ENCODE results near the gene EIF2S1. TPM values are rescaled to one million over a fixed set of nuclear protein-coding genes. Genes with fewer than 3 reads are reported as not detected.
"Not testable (repeated sequence)": the region's sequence is repeated elsewhere in the genome, so short reads cannot be mapped to it uniquely, and the experiment has no call there.

EIF2S1 gene
- total RNA-seq = 100 to 1,000 TPM; 136 to 150 TPM

DNA sequence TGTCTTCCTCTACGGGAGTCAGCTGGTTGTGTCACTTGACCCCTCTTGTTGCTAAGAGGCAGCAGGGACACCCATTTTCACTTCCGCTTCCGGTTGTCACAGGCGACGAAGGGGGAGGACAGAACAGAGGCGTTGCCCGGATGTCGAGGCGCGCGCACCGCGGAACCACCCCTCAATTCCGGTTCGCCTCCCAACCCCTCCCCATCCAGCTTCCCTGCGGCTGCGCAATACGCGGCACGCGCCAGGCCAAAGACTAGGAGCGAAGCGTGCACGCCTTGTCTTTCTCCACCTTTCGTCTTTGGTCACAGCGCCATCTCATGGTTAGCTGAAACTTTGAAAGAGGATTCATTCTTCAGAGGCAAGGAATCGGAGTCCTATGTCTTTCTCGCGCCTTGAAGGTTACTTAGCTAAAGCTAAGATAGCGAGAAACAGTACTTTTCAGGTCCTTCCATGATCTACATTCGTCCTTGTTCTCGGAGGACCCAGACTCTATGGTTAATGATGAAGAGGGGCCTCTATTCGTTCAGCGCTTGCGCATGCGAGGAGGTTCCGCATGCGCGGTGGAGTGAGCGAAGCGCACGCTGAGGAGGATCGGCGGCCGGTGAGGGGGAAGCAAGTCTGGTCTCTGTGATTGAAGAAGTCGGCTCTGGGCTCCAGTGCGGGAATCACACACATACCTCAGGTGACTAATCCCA is at the start of gene EIF2S1, which contains the start of gene ATP6V1D:
EIF2S1 (plus strand) TSS at position 554 of the 695 bp plus-strand sequence. CDS start 4,440 bp downstream, outside the sequence.
ATP6V1D (minus strand) TSS at position 30 of the 695 bp plus-strand sequence. CDS start 106 bp downstream, outside the sequence.
- ChIA-PET POLR2A (interaction anchor here (0.5 to 2.6 kb wide), 4 partner anchors 9 to 195 kb away, joined by 3 to 14 read pairs (median 4); no protein-coding TSS in a partner anchor), CTCF (interaction anchor here (0.6 to 3.0 kb wide), 34 partner anchors 9 to 862 kb away, joined by 3 to 25 read pairs (median 3); partner anchors contain the start of genes PALS1 and RDH12)
- ATAC-seq (peak; percentile 92), DNase-seq (peak; percentile 100)
- H3K27ac Mint-ChIP-seq = peak within 1 kb of the TSS; percentile 96
- peaks cover 51% of the 10 kb centered on the region for H3K4me1 Mint-ChIP-seq (ENCODE audit: low read depth)
- H3K36me3 Mint-ChIP-seq (ENCODE audit: low read depth) = peaks cover 17% of the 10 kb centered on the region
- peak within 1 kb of the TSS; percentile 93 for H3K4me3 Mint-ChIP-seq
- H3K9me3 Mint-ChIP-seq (ENCODE audit: insufficient read depth) = no peaks in the 10 kb centered on the region
- no peaks in the 10 kb centered on the region for H3K27me3 Mint-ChIP-seq (ENCODE audit: low read depth)

DNA sequence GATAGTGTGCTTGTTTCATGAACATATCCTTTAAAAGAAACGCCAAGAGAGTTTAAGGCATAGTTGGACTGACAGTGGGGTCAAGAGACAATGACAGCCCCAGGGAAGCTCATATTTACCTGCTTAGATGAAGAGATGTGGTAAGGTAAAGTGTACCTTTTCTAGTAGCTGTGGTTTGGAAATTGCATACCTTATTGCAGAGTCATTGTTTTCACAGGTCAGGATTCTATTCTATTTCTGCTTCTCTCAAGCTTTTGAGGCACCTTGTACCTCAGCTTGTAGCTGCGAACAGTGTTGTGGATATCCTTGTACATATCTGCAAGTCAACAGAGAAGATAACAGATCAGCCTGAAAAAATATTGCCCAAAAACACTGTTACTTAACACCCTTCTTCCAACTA is 48.3 kb upstream of the EIF2S1 start:
- no peak overlapping the region for H3K27ac Mint-ChIP-seq
- ChIA-PET POLR2A (no interaction called here), CTCF (no interaction called here)
- DNase-seq (no peak), ATAC-seq (no peak)
- H3K4me1 Mint-ChIP-seq (ENCODE audit: low read depth) = peaks cover 2% of the 10 kb centered on the region
- H3K4me3 Mint-ChIP-seq = no peak overlapping the region
- no peaks in the 10 kb centered on the region for H3K9me3 Mint-ChIP-seq (ENCODE audit: insufficient read depth)
- H3K36me3 Mint-ChIP-seq (ENCODE audit: low read depth) = peaks cover 2% of the 10 kb centered on the region
- H3K27me3 Mint-ChIP-seq (ENCODE audit: low read depth) = no peaks in the 10 kb centered on the region

DNA sequence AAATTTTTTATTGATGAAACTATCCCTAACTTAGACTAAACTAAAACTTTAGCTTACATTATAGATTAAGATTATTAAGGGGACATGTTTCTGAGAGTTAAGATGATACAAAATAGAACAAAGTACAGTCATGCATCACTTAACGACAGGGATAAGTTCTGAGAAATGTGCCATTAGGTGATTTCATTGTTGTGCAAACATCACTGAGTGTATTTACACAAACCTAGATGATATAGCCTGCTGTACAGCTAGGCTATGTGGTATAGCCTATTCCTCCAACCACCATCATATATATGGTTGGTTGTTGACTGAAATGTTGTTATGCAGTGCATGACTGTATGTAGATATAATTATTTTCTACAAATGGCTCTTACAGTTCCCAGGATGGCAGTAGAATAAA is 47.0 kb upstream of the EIF2S1 start:
- no peak for DNase-seq
- H3K27me3 Mint-ChIP-seq (ENCODE audit: low read depth) = no peaks in the 10 kb centered on the region
- ATAC-seq = no peak
- CTCF ChIA-PET = interaction anchor here (1.1 kb wide), 1 partner anchor 46 kb away, joined by 3 read pairs; the partner anchor contains the start of gene ATP6V1D
- H3K36me3 Mint-ChIP-seq (ENCODE audit: low read depth) = no peaks in the 10 kb centered on the region
- H3K4me1 Mint-ChIP-seq (ENCODE audit: low read depth) = no peaks in the 10 kb centered on the region
- no peaks in the 10 kb centered on the region for H3K9me3 Mint-ChIP-seq (ENCODE audit: insufficient read depth)
- no peak overlapping the region for H3K4me3 Mint-ChIP-seq
- H3K27ac Mint-ChIP-seq = no peak overlapping the region
- POLR2A ChIA-PET = no interaction called here

DNA sequence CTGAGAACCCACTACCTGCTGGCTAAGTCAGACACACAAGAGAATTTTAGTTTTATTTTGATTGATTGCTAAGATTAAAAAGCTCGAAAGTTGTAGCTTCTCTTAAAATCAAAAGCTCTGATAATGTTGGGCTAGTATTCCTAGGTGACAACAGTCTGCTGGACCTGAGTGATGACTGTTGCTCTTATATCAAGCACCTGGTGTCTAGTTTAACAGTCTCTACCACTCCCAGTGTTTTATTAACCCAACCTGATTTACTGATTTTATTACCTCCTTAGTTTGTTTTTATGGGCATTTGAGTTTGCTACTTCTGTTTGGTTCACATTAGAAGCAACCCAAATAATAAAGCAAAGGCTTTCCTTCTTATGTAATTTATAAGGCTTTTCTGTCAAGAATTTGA is 42.3 kb upstream of the EIF2S1 start:
- ATAC-seq (no peak), DNase-seq (no peak)
- no peaks in the 10 kb centered on the region for H3K4me1 Mint-ChIP-seq (ENCODE audit: low read depth)
- no peaks in the 10 kb centered on the region for H3K9me3 Mint-ChIP-seq (ENCODE audit: insufficient read depth)
- no peaks in the 10 kb centered on the region for H3K36me3 Mint-ChIP-seq (ENCODE audit: low read depth)
- no peaks in the 10 kb centered on the region for H3K27me3 Mint-ChIP-seq (ENCODE audit: low read depth)
- ChIA-PET POLR2A (no interaction called here), CTCF (no interaction called here)
- no peak overlapping the region for H3K4me3 Mint-ChIP-seq
- no peak overlapping the region for H3K27ac Mint-ChIP-seq

DNA sequence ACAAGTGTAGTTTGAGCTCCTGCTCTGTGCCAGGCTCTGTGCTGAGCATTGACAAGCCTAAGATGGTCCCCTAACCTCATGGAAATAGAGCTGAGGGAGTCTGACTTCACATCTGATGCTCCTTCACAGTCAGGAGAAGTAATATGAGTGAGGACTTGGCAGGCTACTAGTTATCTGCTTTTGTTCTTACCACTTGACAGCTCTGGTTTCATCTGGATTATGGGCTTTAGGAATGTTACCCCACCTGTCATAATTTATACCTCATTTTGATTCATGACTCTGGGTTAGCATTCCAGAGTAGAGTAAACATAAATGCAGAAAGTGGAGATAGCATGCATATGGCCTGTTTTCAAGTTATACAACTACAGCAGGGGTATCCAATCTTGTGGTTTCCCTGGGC is 41.0 kb upstream of the EIF2S1 start:
- DNase-seq = no peak
- H3K9me3 Mint-ChIP-seq (ENCODE audit: insufficient read depth) = no peaks in the 10 kb centered on the region
- H3K4me3 Mint-ChIP-seq = no peak overlapping the region
- POLR2A ChIA-PET = no interaction called here
- ATAC-seq = no peak
- H3K27ac Mint-ChIP-seq = no peak overlapping the region
- CTCF ChIA-PET = interaction anchor here (2.5 kb wide), 1 partner anchor 33 kb away, joined by 9 read pairs; no protein-coding TSS in a partner anchor
- H3K4me1 Mint-ChIP-seq (ENCODE audit: low read depth) = no peaks in the 10 kb centered on the region
- no peaks in the 10 kb centered on the region for H3K27me3 Mint-ChIP-seq (ENCODE audit: low read depth)
- H3K36me3 Mint-ChIP-seq (ENCODE audit: low read depth) = no peaks in the 10 kb centered on the region

DNA sequence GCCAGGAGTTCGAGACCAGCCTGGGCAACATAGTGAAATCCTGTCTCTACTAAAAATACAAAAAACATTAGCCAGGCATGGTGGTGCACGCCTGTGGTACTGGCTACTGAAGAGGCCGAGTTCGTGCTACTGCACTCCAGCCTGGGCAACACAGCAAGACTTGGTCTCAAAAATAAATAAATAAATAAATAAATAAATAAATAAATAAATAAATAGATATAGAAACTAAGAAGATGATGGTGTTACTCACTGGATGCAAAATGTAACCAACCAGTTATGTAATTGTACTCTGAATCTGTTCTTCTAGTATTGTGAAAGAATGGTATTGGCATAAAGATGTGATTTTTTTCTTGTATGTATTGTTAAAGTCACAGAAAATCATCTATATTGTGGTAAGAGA is 30.5 kb upstream of the EIF2S1 start:
- H3K27me3 Mint-ChIP-seq (ENCODE audit: low read depth); ATAC-seq; H3K4me1 Mint-ChIP-seq (ENCODE audit: low read depth); CTCF ChIA-PET; H3K9me3 Mint-ChIP-seq (ENCODE audit: insufficient read depth); H3K4me3 Mint-ChIP-seq; POLR2A ChIA-PET; H3K27ac Mint-ChIP-seq; DNase-seq: not testable (repeated sequence)
- peaks cover 37% of the 10 kb centered on the region for H3K36me3 Mint-ChIP-seq (ENCODE audit: low read depth)

DNA sequence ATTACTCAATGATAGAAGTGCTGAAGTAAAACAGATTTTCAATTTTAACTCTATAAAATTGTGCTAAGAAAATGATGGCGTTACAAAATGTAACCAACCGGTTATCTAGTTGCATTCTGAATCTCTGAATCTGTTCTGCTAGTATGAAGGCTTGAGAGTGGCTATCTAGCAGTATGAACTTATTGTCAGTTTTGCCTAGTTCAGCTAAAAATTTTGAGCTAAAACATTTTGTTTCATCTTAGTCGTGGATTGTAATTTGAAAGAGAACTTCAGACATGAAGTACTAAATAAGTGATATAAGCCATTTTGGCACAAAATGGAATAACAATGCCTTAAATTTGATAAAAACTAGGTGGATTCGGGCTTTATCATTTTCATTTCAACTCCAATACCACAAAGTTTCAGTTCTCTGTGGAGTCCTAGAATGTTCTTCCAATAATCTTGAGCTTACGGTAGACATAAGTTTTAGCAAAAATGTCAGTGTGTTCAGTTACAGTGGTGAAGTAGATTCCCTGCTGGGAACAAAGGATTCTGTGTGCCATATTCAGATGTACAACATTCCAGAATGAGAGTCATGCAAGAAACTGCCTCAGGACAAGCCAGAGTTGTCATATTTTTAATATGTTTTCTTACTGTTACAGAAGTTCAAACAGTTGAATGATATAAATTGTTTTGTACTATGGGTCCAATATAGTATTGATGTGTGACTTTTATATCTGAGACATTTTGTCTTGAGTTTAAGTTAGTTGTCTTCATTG is 28.6 kb upstream of the EIF2S1 start:
- Mint-ChIP-seq H3K27ac (no peak overlapping the region), H3K9me3 (ENCODE audit: insufficient read depth) (no peaks in the 10 kb centered on the region), H3K4me3 (no peak overlapping the region), H3K4me1 (ENCODE audit: low read depth) (no peaks in the 10 kb centered on the region), H3K27me3 (ENCODE audit: low read depth) (no peaks in the 10 kb centered on the region), H3K36me3 (ENCODE audit: low read depth) (peaks cover 38% of the 10 kb centered on the region)
- CTCF ChIA-PET = interaction anchor here (1.3 kb wide), 1 partner anchor 28 kb away, joined by 4 read pairs; the partner anchor contains the start of gene ATP6V1D
- ATAC-seq (no peak), DNase-seq (no peak)
- POLR2A ChIA-PET = no interaction called here

DNA sequence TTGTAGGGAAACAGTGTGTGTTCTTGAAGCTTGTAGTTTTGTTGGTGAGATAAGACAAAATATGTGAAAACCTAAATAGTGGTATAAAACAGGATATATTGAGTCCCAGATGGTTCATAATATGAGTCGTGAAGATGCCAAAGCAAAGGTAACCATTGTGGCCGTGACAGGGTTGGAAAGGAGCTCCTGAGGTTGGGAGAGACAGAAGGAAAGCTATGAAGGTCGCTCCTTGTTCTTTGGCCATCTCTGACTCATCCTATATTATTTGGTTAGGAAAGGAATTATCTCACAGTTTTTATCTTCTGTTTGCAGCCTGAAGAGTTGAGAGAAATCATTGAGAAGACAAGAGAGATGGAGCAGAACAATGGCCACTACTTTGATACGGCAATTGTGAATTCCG is 27.7 kb upstream of the EIF2S1 start:
- no peak overlapping the region for H3K27ac Mint-ChIP-seq
- no peaks in the 10 kb centered on the region for H3K4me1 Mint-ChIP-seq (ENCODE audit: low read depth)
- DNase-seq (no peak), ATAC-seq (no peak)
- peaks cover 37% of the 10 kb centered on the region for H3K36me3 Mint-ChIP-seq (ENCODE audit: low read depth)
- no peak overlapping the region for H3K4me3 Mint-ChIP-seq
- no peaks in the 10 kb centered on the region for H3K27me3 Mint-ChIP-seq (ENCODE audit: low read depth)
- ChIA-PET POLR2A (no interaction called here), CTCF (interaction anchor here (0.7 kb wide), 1 partner anchor 27 kb away, joined by 3 read pairs; the partner anchor contains the start of gene ATP6V1D)
- no peaks in the 10 kb centered on the region for H3K9me3 Mint-ChIP-seq (ENCODE audit: insufficient read depth)

DNA sequence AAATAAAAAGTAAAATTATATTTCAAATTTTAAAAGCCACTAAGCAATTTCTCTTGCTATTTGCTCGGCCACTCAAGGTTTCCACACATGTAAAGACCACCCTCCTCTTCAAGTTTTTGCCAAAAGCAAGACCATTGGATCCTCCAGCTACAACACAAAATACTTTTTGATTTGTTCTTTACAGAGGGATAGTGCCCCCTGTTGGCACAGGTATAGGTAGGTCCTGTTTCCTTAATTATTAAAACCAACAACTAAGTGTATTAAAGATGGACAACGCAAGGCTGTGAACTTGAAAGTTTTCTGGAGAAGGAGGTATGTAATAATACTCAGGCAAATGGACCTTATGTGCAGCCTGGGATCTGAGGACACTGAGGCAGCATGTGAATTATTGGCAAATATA is 24.3 kb upstream of the EIF2S1 start:
- ChIA-PET CTCF (interaction anchor here (1.0 kb wide), 1 partner anchor 712 kb away, joined by 3 read pairs; no protein-coding TSS in a partner anchor), POLR2A (no interaction called here)
- Mint-ChIP-seq H3K27ac (no peak overlapping the region), H3K4me1 (ENCODE audit: low read depth) (no peaks in the 10 kb centered on the region), H3K9me3 (ENCODE audit: insufficient read depth) (no peaks in the 10 kb centered on the region), H3K27me3 (ENCODE audit: low read depth) (no peaks in the 10 kb centered on the region), H3K4me3 (no peak overlapping the region), H3K36me3 (ENCODE audit: low read depth) (peaks cover 42% of the 10 kb centered on the region)
- DNase-seq (peak; percentile 24), ATAC-seq (no peak)

DNA sequence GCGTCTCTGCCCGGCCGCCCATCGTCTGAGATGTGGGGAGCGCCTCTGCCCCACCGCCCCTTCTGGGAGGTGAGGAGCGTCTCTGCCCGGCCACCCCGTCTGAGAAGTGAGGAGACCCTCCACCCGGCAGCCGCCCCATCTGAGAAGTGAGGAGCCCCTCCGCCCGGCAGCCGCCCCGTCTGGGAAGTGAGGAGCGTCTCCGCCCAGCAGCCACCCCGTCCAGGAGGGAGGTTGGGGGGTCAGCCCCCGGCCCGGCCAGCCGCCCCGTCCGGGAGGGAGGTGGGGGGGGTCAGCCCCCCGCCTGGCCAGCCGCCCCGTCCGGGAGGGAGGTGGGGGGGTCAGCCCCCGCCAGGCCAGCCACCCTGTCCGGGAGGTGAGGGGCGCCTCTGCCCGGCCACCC is 18.9 kb upstream of the EIF2S1 start:
- H3K27ac Mint-ChIP-seq; H3K4me3 Mint-ChIP-seq; ATAC-seq; DNase-seq; CTCF ChIA-PET; H3K27me3 Mint-ChIP-seq (ENCODE audit: low read depth); H3K9me3 Mint-ChIP-seq (ENCODE audit: insufficient read depth); H3K4me1 Mint-ChIP-seq (ENCODE audit: low read depth); POLR2A ChIA-PET: not testable (repeated sequence)
- peaks cover 42% of the 10 kb centered on the region for H3K36me3 Mint-ChIP-seq (ENCODE audit: low read depth)

DNA sequence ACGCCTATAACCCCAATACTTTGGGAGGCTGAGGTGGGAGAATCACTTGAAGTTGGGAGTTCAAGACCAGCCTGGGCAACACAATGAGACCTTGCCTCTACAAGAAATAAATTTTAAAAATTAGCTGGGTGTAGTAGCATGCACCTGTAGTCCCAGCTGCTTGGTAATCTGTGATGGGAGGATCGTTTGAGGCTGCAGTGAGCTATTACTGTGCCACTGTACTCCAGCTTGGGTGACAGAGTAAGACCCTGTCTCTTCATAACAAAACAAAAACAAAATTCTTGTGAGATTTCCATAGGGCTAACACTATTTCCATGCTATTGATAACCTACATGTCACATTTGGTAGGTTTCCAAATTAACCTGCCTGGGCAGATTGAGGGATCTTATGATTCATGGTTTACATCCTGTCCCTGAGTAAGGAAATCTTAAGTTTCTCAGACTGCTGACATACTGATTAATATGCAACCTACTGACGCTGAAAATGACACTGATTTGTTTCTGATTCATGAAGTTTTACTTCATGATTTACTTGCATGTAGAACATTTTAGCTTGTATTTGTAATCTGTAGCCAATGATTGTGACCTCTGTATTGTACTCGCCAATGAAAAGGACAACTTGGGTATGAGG is 16.4 kb upstream of the EIF2S1 start:
- ATAC-seq (no peak), DNase-seq (no peak)
- Mint-ChIP-seq H3K4me1 (ENCODE audit: low read depth) (no peaks in the 10 kb centered on the region), H3K27ac (no peak overlapping the region), H3K9me3 (ENCODE audit: insufficient read depth) (no peaks in the 10 kb centered on the region), H3K27me3 (ENCODE audit: low read depth) (no peaks in the 10 kb centered on the region), H3K4me3 (no peak overlapping the region), H3K36me3 (ENCODE audit: low read depth) (peaks cover 33% of the 10 kb centered on the region)
- ChIA-PET CTCF (interaction anchor here (1.0 to 1.3 kb wide), 2 partner anchors 16 to 58 kb away, joined by 3 to 4 read pairs; partner anchors contain the start of gene ATP6V1D), POLR2A (no interaction called here)

Data from activated CD8-positive, alpha-beta T cell treated with anti-CD3 and anti-CD28 coated beads, Interleukin-2, amount 10 ng/mL, durations not matched to agents 7 days and 5 days (primary cell).